ENCODE data around the gene FN3KRP. TPM values are rescaled to one million over a fixed set of nuclear protein-coding genes. Genes with fewer than 3 reads are reported as not detected.
A peak's percentile ranks its signal among the peaks of the same experiment; 100 is the strongest.

FN3KRP gene
- 39.7 TPM for polyA plus RNA-seq (2013, experiment 1 of 2; ENCODE audit: insufficient read length)
- 22.3 TPM for polyA plus RNA-seq (2013, experiment 2 of 2; ENCODE audit: insufficient read length)

DNA sequence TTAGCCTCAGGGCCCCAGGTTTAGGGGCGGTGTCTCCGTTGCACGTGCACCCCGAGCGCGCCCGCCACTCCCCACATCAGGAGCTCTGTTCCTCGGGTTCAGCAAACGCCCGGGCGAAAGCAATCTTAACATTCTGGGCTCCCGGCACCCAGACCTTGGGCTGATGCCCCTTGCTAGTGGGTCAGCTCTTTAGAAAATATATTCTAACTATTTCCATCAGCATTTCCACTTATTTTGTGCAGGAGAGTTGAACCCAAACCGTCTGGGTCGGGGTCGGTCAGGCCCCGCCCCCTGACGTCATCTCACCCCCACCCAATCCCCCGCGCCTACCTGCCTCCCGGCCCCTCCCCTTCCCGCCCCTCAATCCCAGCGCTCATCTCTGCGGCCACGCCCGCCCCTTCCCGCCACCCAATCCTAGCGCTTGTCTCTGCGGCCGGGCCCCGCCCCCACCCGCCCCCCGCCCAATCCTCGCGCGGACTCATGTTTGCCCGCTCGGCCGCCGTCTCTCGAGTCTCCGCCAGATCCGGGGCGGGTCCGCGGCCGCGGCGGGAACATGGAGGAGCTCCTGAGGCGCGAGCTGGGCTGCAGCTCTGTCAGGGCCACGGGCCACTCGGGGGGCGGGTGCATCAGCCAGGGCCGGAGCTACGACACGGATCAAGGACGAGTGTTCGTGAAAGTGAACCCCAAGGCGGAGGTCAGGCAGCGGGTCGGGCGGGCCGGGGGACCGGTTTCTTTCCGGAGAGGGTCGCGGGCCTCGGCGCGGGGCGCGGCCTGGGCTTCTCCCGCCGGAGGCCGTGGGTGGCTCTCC, at the start of gene FN3KRP:
FN3KRP (plus strand) TSS at position 504 of the 808 bp plus-strand sequence; CDS start at position 554, 50 bp downstream.
- peak; percentile 91 for DNase-seq

- no peak for DNase-seq
Measured at GRCh38 chr17:82666931-82667667, 49.4 kb upstream of the FN3KRP start.

GRCh38 chr17:82667668-82668000, 48.9 kb upstream of the FN3KRP start:
- DNase-seq: no peak

DNA sequence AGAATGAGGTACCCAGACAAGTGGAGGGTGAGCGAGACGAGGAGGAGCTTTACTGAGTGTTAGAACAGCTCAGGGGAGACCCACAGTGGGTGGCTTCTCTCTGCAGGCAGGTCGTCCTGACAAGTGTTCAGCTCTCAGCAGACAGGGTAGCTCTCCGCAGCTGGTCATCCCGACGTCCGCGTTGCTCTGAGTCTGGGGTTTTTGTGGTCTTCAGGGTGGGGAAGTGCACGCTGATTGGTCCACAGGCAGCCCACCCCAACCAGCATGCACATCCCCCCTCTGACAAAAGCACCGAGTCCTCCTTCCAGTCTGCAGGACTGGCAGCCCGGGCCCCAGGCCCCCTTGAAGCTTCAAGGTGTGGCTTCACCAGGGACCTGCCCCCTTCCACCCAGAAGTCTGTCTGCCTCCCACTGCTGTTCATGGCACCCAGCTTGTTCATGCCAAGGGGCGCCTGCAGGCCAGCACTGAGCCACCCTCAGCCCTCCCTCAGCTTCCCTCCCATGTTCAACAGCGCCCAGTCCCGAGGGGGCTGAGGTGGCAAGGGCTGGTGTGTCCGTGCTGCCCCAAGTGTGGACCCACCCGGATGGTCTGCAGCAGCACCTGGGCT, 48.4 kb upstream of the FN3KRP start:
- no peak for DNase-seq

DNA sequence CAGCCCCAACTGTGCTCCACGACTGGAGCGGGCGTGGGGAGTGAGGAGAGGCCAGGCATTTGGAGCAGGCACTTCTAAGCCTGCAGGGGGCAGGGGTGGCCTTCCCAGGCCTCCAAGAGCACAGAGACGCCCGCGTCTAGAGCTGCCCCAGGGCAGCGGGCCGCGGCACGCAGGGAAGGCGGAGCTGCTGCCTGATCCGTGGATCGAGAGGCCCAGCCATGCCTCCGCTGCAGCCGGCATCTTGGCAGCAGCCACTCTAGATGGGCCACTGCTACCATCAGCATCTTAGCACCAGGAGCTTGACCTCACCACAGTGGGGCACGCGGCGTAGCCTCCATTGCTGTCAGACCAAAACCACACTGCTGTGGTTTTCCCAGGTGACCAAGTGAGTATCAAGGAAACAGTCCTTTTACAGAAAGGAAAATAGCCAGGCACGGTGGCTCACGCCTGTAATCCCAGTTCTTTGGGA, 47.8 kb upstream of the FN3KRP start:
- DNase-seq: peak; percentile 72

- DNase-seq: no peak
Measured at GRCh38 chr17:82670661-82671450, 45.6 kb upstream of the FN3KRP start.

GRCh38 chr17:82674656-82675475, 41.6 kb upstream of the FN3KRP start:
- DNase-seq: no peak

- no peak for DNase-seq
Measured at GRCh38 chr17:82675476-82676245, 40.8 kb upstream of the FN3KRP start.

DNA sequence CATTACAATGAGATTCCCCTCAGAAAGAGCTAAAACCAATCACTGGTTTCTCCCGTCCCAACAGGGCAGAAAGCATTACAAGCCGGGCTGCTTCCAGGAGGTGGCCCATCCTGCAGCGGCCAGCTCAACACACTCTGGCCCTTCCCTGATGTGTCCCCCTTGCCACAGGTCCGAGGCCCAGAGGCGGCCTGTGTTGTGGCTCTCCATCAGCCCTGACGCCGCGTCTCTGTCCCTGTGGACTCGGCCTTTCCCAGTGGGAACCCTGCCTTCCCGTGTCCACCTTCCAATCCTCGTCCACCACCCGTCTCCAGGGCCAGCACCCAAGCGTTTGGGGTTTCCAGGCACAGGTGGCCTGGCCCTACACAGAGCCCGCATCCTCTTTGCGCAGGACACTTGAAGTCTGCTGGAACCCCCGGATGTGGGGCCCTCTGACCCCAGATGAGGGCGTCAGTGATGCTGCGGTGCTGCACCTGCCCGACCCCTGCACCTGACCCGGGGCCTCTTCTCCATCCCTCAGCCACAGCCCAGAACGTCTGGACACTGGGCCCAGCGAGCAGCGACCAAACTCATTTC, 39.1 kb upstream of the FN3KRP start:
- no peak for DNase-seq

DNA sequence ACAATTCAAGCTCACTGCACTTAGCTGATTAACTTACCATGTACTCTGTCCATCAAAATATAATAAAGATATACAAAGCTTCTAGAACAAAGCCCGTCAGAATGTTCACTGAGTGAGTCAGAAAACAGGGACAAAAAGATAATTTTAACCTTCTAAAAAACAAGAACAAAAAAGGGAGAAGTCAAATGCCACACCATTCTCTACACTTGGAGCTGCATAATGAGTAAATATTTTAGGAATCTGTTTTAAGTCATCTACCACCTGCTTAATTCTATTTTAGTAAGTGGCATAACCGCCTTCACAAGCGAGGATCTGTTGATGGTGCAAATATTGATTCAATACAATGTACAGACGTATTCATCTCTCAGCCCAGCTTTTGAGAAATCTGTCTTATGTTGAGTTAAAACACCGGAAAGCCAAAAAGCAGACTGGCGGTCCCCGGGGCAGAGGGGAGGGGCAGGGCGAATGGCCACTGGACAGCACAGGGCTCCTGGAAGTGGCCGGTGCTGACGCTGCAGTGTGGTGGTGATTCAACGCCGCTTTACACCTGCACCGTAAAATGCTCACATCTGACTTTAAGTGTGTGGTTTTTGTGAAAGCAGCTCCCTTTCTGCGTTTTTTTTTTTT, 38.1 kb upstream of the FN3KRP start:
- no peak for DNase-seq

- no peak for DNase-seq
Measured at GRCh38 chr17:82679586-82680465, 36.7 kb upstream of the FN3KRP start.

DNA sequence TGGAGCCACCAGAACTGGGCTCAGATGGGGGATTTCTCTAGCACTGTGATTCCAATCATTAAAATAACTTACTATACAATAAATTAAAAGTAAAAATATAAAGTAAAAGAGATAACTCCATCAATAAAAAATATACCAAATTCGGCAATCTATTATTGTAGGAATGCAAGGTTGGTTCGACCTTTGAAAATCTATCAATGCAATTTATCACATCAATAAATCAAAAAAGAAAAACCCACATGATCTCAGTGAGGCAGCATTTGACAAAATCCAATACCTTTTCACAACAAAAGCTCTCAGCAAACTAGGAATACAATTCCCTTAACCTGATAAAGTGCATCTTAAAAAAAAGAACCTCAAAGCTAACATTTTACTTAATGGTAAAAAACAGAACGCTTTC, 35.0 kb upstream of the FN3KRP start:
- DNase-seq: no peak

DNA sequence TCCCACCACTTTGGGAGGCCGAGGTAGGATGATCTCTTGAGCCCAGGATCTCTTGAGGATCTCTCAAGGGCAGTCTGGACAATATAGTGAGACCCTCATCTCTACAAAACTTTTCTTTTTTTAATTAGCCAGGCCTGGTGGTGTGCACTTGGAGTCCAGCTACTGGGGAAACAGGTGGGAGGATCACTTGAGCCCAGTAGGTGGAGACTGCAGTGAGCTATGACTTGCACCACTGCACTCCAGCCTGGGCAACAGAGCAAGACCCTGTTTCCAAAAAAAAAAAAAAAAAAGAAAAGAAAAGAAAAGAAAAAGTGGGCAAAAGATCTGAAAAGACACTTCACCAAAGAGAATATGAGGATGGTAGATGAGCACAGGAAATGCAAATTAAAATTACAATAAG, 33.0 kb upstream of the FN3KRP start:
- no peak for DNase-seq

- DNase-seq: no peak
Measured at GRCh38 chr17:82684228-82684841, 32.2 kb upstream of the FN3KRP start.

- no peak for DNase-seq
Measured at GRCh38 chr17:82685291-82685690, 31.2 kb upstream of the FN3KRP start.

DNA sequence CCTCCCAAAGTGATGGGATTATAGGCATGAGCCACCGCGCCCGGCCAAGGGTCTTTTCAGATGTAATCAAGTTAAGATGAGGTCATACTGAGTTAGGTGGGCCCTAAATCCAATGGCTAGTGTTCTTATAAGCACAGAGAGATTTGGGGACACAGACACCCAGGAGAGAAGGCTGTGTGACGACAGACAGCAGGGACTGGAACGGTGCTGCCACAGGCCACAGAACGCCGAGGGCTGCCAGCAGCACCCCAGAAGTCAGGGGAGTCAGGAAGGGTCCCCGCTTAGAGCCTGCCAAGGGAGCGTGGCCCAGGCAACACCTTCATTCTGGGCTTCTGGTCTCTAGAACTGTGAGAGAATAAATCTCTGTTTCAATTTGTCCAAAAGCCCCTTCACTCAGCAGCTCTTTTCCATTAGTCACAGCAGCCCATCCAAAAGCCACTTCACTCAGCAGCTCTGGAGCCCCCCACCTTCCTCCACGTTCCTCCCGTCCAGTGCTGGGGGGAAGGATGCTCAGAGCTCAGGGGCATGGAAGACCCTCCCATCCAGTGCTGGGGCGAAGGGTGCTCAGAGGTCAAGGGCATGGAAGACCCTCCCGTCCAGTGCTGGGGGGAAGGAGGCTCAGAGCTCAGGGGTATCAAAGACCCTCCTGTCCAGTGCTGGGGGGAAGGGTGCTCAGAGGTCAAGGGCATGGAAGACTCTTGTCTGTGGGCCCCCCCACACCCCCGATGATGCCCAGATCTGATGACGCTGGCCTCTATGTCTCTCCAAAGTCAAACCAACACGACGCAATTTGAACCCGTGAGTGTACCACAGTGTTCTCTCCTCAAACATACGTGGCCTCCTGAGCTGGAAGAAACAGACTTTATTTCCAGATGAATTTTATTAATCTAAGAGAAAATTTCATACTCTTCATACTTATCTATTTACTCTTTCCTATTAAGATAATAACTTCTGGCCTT, 29.9 kb upstream of the FN3KRP start:
- DNase-seq: no peak

- no peak for DNase-seq
Measured at GRCh38 chr17:82687375-82687861, 29.1 kb upstream of the FN3KRP start.
